HEK293T (cell line): ENCODE data around the gene ANO6.

Experiments used
- BHLHE40 ChIP-seq: fragments of 450-650 bp; IDR thresholded peaks from 2 replicates; pipeline ENCODE4 v1.6.1; 2016; ENCODE audit warnings: mild to moderate bottlenecking, moderate library complexity, borderline replicate concordance
- FOXA1 ChIP-seq: fragments of 450-650 bp; IDR thresholded peaks from 2 replicates; pipeline ENCODE4 v1.6.1; 2016; ENCODE audit warnings: mild to moderate bottlenecking
- NFRKB ChIP-seq: fragments of 450-650 bp; IDR thresholded peaks from 2 replicates; pipeline ENCODE4 v1.6.1; 2016; ENCODE audit warnings: mild to moderate bottlenecking, moderate library complexity
- SP1 ChIP-seq: fragments of 450-650 bp; IDR thresholded peaks from 2 replicates; pipeline ENCODE4 v1.6.1; 2017
- SUZ12 ChIP-seq: fragments of 450-650 bp; IDR thresholded peaks from 2 replicates; pipeline ENCODE4 v1.6.1; 2016; ENCODE audit warnings: mild to moderate bottlenecking
- TF ChIP-seq, protein P1 (sequence below): fragments of 450-650 bp; IDR thresholded peaks from 2 replicates; pipeline ENCODE4 v1.6.1; 2016

DNA sequence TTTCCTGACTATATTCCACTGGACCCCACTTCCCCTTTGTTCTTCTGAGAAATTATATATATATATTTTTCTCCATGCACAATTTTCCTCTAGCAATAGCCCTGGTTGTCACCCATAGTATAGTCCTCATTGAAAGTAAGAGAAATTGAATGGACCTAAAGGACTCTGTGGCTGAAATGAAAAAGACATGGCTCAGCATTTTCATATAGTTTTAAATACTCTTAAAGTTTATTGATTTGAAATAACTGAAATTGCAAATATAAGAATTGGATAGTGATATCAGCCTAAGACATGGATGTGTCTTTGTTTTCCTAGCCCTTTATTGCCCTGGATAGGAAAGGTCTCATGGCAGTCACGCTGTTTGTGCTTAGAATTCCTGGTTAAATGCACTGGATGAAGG lies 113.8 kb downstream of the ANO6 start:
- TF ChIP-seq FOXA1 (no peak), BHLHE40 (no peak), SUZ12 (no peak), SP1 (no peak), NFRKB (no peak)
- TF ChIP-seq, protein P1, sequence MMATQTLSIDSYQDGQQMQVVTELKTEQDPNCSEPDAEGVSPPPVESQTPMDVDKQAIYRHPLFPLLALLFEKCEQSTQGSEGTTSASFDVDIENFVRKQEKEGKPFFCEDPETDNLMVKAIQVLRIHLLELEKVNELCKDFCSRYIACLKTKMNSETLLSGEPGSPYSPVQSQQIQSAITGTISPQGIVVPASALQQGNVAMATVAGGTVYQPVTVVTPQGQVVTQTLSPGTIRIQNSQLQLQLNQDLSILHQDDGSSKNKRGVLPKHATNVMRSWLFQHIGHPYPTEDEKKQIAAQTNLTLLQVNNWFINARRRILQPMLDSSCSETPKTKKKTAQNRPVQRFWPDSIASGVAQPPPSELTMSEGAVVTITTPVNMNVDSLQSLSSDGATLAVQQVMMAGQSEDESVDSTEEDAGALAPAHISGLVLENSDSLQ: no peak
